Ecto neural progenitor cell (in vitro differentiated cells): Measurements from ENCODE around the gene GJD4.

Experiments used
- DNase-seq: peaks from one replicate; pipeline ENCODE4 v3.0.0-alpha.2; 2018; ENCODE audit warnings: low spot score

Gene GJD4

DNA sequence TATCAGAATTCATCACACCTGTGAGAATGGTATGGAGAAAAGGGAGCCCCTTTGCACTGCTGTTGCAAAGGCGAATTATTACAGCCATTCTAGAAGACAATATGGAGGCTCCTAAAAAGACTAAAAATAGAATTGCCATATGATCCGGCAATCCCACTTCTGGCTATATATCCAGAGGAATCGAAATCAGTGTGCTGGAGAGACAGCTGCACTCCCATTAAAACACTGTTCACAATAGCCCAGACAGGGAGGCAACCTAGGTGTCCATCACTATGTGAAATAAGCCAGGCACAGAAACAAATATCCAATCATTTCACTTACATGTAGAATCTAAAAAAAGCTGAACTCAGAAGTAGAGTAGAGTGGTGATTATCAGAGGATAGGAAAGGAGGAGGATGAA is 26.0 kb upstream of the GJD4 start:
- no peak for DNase-seq

DNA sequence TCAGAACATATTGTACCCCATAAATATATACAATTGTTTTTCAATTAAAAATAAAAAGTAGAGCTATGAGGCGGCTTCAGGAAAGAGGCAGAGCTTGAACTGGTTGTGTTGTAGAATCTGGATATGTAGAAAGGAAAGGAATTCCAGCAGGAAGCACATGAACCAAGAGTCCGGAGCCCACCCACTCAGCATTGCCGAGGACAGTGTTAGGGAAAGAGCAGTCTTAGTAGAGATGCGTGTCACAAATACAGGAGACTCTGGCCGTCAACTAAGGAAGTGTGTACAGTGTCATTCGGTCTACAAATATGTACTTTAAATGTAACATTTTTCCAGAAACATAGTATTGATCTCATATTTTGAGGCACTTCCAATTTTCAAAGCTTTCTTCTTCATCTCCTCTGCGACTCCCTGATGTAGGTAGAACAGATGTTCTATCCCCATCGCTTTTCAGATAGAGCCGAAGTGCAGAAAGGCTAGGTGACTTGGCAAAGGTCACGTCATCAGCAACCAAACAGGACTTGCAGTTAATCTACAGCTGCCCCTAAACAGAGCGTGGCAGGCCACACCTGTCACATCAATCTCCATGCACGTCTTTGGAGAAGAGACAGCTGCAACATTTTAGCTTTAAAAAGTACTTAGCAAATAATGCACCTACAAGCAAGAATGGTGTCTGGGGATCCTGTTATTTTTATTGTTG is 25.3 kb upstream of the GJD4 start:
- no peak for DNase-seq

DNA sequence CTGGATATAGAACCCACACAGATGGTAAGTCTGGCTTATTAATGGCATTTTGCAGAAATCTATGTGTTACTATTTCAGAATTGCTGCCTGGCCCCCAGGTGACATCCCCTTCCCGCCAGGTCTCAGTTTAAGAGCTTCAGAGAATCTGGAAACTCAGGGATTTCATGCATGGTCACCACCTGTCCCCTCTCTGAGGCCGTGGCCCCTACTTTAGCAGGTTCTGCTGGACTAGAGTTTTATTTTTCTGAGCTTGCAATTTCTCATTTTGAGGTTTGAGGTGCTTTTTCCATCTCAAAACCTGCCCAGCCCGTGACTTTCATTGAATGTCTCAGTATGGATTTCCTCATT is 24.7 kb upstream of the GJD4 start:
- no peak for DNase-seq

DNA sequence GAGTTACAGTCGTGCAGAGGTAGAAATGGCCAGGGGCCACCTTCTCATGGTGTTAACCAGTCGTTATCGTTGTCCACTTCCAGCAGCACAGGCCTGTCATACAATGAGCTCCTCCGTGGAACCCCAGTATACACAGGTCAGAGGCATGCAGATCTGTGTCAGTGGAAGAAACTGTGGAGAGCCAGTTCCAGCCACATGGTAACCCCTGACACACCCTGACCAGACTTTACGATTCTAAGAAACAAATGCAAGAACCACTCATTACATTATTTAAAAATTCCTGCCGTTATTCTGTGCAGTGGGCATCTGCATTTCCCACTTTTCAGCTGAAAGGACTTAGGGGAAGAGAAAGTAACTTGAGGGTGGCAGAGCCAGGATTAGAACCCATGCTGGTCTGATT is 23.5 kb upstream of the GJD4 start:
- no peak for DNase-seq

DNA sequence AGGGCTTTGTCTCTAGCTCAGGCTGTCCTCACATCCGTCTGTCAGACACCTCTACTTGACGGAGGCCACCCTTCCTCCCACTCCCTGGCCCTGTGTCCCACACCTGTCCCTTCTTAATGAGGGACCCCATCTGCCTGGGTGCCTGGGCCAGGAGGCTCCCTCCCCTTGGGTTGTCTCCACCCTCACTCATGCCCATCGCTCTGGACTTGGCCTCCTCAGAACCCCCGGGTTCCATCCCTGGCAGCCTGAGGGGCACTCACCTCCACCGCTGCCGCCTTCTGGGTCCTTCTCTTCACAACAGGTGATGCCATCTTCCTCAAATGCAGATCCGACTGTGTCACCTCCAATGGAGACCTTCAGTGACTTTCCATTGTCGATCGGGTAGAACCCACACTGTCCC is 20.2 kb upstream of the GJD4 start:
- no peak for DNase-seq

DNA sequence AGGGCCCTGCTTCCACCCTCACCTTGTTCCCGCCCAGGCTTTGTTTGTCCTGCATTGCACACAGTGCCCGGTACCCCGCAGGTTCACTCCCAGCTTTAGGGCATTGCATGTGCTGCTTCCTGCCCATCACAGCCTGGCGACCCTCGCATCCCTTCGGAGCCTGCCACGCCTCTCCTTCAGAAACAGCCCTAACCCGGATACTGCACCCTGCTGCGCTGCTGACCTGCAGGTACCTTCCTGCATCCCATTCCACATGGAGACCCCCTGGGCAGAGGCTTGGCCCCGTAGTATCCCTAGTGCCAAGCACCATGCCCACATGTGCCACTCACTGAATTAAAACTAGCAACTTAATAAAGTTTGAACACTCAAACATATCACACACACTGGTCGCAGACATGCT is 19.8 kb upstream of the GJD4 start:
- no peak for DNase-seq

DNA sequence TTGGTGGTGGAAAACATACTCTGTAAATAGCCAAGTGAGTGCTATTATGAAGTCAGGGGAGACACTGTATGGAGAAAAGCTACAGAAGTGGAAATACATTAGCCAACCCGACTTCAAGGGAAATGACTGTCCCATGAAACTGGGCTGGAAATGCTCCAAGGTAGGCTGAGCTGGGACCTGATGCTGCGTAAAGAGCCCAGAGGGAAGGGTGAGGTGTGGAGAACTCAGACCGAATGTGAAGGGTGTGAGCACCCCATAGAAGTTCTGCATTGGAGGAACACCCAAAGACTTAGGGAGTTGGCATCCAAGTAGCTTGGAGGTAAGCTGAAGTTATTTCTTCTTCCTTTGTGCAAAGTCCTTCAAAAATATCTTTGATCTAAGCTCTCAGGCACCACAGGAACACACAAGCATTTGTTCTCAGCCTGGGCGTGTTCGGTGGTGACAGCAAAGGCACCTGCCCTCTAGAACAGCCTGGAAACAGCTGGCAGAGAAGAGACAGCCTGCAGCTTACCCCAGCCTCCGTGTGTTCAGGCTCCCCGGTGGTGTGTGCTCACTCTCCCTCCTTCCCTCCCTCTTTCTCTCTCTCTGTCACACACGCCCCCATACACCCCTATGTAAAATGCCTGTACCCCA is 19.1 kb upstream of the GJD4 start:
- DNase-seq, result no peak

DNA sequence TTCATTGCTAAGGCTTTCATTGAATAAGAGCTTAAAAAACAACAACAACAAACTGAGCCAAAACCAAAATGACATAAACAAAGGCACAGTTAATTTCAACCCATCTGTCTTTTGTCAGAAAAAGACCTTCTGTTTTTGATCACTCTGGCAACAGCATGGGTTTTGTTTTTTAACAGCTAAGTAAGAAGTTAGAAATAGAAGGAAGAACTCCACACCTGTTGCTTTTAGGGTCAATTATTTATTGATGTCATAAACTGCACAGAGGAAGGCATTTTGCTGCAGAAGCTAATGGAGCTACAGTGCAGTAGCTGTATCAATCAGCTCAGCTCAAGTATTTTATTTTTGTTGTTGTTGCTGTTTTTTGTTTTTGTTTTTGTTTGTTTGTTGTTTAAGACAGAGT is 16.3 kb upstream of the GJD4 start:
- DNase-seq, result no peak

DNA sequence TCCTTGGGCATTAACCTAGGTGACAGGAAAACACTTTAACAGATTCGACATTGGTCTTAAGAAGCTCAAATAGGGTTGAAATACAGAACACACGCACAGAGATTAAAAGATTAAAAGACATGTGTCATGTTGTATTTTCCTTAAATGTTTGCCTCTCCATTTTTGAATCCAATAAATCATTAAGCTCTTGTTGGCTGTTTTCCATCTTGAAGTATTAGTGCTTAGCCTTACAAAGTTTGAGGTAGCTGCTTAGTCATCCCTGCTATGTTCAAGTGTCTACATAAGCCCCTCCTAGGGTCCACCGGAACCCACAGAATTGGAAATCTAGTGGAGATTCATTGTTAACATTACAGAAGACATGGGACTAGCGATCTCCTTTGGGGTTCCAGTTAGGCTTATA is 12.7 kb upstream of the GJD4 start:
- no peak for DNase-seq

DNA sequence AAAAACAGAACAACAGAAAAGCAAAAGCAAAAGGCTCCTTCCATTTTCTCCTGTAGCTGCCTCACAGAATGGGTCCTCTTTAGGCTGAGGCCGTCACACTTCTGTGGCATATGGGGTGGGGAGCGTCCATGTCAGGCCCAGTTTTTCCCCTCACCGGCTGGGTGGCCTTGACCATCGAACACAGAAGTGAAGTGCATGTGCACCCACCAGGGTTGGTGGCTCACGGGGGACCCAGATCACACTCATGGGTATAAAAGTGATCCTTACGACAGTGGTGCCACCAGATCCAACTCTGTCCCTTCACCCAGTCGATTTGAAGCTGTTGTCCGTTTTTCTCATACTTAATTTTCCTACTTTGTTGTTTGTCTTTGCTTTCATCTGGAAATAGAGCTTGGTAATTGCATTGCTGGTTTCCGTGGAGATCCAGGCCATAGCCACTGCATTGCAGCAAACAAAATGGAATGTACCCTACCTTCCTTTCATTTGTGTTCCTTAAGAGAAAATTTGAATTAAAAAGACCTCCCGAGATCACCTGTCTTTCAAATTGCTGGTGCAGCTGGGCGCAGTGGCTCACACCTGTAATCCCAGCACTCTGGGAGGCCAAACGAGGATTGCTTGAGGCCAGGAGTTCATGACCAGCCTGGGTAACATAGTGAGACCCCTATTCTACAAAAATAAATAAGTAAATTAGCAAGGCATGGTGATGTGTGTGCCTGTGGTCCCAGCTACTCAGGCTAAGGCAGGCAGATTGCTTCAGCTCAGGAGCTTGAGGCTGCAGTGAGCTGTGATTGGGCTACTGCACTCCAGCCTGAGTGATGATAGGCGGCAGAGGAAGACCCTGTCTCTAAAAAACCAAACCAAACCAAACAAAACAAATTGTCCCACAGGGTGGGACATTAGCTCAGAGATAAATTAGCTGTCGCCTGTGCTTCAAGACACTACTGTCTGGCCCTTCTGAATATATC is 10.7 kb upstream of the GJD4 start:
- DNase-seq, result no peak

DNA sequence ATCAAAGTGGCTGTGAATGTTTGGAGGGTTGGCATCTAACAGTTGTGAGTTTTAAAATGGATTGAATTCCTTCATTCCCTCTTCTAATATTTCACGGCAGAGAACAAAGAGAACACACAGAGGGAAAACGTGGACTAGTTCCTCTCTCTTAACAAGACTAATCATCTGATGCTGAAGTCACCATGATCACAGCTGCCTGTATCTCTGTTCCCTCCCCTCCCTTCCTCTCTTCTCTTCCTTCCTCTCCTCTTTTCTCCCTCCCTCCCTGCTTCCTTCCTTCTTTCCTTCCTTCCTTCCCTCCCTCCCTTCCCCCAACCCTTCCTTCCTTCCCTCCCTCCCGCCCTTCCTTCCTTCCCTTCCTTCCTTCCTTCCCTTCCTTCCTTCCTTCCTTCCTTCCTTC is 10.0 kb upstream of the GJD4 start:
- DNase-seq, result no peak

DNA sequence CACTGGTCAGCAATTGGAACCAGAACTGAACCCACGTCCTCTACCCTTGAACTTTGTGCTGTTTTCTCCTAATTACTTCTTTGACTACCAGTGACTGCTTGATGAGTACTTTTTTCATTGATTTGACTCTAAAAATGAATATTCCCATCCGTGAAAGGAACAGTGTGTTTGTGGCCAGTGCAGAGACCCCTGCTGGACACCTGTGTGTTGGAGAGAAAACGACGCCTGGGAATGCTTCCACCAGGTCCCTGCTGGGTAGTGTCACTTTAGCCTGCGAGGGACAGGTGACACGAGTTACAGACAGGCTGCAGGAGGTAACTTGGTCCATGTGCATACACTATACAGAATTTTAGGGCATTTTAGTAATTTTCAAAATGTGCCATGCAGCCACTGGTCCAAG is 6.8 kb upstream of the GJD4 start:
- no peak for DNase-seq

DNA sequence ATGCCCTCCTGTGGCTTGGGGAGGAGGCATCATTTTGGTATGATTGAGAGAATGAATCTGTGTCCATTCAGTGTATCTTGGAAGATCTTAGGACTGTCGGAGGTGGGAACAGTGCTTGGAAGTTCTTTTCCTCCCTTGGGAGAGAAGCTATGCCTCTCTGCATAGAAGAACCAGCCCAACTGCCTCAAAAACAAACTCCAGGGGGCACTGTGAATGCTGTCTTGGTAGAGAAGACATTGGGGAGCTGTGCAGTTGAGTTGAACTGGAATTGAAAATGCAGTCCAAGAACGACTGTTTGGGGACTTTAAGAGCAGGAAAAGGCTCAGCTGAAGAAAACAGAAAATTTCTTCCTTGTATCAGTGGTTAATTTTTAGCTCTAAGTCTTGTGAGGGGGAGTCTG is 4.9 kb upstream of the GJD4 start:
- no peak for DNase-seq

DNA sequence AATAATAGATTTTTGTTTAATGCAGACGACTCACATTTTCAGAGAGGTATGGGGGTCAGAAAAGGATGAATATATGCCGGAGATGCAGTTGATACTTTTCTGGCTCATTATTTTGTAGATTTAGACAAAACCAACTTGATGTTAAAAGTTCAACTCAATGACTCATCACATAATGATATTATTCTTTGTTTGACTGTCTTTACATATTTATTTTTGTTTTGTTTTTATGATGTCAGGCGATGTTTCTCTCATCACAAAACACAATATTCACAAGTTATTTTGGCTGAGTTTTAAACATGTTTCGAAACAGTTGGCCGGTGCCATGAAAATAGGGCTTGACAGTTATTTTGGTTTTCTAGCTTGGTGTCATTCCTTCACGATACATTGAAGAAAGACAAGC is 1.3 kb downstream of the GJD4 start:
- no peak for DNase-seq

DNA sequence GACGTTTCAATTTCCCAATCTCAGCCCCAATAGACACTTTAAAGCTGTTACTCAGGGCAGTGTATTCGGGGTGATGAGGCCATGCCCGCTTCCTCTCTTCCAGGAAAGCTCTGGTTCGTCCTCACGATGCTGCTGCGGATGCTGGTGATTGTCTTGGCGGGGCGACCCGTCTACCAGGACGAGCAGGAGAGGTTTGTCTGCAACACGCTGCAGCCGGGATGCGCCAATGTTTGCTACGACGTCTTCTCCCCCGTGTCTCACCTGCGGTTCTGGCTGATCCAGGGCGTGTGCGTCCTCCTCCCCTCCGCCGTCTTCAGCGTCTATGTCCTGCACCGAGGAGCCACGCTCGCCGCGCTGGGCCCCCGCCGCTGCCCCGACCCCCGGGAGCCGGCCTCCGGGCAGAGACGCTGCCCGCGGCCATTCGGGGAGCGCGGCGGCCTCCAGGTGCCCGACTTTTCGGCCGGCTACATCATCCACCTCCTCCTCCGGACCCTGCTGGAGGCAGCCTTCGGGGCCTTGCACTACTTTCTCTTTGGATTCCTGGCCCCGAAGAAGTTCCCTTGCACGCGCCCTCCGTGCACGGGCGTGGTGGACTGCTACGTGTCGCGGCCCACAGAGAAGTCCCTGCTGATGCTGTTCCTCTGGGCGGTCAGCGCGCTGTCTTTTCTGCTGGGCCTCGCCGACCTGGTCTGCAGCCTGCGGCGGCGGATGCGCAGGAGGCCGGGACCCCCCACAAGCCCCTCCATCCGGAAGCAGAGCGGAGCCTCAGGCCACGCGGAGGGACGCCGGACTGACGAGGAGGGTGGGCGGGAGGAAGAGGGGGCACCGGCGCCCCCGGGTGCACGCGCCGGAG is 2.6 kb downstream of the GJD4 start:
- no peak for DNase-seq

DNA sequence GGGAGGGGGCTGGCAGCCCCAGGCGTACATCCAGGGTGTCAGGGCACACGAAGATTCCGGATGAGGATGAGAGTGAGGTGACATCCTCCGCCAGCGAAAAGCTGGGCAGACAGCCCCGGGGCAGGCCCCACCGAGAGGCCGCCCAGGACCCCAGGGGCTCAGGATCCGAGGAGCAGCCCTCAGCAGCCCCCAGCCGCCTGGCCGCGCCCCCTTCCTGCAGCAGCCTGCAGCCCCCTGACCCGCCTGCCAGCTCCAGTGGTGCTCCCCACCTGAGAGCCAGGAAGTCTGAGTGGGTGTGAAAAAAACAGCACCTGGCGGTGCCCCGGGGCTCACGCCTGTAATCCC is 3.2 kb downstream of the GJD4 start:
- no peak for DNase-seq

DNA sequence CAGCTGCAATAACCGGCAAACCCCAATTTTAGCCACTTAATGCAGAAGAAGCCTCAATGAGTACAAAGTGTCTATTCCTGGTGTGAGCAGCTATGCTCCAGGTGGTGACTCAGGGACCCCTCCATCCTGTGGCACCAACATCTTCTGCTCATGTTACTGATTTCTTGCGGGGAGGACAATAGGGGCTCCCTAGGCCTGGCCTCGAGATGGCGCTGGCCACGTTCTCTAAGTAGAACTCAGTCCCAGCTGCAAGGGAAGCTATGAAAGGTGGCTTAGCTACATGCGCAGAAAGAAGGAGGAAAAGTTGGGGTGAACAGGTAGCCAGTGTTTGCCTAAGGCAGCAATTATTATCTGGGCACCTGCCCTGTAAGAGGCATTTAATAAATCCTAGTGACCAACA is 6.6 kb downstream of the GJD4 start:
- no peak for DNase-seq

DNA sequence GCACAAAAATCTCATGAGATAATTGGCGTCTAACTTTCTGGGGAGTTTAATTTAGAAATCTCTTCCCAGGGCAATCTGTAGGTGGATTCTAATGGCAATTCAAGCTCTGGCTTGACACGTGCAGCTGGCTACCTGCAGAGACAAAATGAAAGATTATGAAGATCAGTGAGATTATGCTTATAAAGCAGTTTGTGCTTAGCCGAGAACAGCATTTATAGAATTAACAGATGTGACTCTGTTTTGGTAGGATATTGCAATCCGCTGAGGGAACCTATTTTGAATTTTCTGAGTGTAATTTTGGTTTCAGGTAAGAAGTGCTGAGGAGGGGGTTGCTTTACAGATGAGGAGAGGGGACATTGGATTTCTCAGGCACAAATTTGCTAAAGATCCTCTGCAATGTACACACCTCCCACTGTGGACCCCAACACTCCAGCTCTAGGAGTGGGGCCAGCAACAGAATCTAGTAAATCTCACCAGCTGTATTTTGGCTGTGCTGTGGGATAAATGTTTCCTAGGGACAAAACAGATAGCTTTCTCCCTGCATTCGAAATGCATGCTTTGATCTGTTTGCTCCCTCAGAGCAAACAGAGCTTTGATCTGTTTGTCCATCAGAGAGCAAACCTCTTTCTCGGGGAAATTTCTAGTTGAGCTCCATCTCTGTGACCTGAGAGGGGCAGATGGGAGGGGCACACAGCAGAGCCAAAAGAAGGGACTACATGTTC is 7.4 kb downstream of the GJD4 start:
- DNase-seq, result no peak

DNA sequence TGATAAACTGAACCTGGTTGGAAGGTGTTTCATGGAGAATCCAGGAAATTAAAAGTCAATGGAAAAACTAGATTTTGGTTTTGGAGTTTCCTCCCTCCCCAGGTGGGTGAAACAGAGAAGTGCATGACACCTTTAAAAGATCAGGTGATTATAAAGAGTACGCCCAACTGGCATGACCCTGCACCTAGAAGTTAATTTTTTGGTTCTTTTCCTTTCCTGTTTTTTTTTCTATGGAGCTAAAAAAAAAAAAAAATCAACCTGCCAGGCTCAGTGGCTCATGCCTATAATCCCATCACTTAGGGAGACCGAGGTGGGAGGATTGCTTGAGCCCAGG is 7.9 kb downstream of the GJD4 start:
- no peak for DNase-seq

DNA sequence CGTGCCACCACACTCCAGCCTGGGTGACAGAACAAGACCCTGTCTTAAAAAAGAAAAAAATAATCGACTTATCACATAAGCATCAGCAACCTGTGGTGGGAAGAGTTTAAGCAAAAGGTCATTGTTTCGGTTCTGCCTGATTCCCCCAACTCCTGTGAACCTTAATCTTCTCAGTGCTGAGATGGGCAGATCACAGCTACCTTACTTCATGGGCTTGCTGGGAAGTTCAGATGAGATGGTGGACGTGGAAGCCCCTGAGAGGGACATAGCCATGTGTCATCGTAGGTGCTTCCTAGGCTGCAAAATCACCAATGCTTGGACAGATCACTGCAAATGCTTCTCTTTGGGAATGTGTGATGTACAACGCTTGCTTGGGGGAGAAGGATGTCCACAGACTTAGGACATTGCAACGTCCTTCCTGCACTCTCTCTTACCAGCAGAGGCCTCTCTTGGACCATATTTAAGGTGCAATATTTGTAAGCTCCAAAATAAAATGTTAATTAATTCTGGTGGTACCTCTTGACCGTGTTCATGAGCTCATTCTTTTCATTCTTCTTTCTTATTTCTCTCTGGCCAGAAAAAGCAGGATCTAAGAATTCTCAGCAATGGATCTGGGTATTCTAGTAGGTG is 8.6 kb downstream of the GJD4 start:
- no peak for DNase-seq

DNA sequence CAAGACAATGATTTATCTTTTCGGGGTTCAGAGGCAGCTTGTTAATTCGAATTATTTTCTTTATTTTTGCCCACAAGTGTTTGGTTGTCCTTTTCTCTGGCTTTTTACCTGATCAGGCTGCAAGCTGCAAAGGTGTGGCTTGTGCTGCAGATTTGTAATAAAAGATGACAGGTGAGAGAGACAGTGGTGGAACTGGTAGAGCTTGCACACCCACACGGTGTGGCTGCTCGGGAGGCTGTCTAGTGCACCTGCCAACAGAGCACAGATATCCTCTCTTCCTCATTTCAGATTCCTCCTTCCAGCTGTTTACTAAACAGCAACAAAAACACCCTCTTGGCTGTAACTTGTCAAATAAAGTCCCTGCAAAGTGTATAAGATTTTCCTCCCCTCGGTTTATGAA is 9.2 kb downstream of the GJD4 start:
- DNase-seq, result no peak
